ENCODE measurements around the gene GTPBP3.

DNA sequence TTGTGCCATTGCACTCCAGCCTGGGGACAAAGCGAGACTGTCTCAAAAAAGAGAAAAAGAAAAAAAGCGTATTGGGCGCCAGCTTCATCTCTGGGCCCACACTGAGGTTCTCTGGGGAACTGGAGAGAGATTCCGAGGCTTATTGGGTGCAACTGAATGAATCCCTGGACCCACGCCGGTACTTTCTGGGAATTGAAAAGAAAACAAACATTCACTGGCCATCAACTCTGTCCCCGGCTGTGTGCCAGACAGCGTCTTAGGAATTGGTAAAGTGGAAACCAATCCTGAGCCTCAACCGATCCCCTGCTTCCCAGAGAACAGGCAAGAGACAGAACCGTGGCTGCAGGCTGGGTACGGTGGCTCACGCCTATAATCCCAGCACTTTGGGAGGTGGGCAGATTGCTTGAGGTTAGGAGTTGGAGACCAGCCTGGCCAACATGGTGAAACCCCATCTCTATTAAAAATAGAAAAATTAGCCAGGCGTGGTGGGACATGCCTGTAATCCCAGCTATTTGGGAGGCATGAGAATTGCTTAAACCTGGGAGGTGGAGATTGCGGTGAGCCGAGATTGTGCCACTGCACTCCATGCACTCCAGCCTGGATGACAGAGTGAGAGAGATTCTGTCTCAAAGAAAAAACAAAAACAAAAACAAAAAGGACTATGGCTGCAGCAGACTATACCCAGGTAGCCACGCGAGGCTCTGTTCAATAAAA lies 11.3 kb upstream of the GTPBP3 start:
- TF ChIP-seq, protein P1, sequence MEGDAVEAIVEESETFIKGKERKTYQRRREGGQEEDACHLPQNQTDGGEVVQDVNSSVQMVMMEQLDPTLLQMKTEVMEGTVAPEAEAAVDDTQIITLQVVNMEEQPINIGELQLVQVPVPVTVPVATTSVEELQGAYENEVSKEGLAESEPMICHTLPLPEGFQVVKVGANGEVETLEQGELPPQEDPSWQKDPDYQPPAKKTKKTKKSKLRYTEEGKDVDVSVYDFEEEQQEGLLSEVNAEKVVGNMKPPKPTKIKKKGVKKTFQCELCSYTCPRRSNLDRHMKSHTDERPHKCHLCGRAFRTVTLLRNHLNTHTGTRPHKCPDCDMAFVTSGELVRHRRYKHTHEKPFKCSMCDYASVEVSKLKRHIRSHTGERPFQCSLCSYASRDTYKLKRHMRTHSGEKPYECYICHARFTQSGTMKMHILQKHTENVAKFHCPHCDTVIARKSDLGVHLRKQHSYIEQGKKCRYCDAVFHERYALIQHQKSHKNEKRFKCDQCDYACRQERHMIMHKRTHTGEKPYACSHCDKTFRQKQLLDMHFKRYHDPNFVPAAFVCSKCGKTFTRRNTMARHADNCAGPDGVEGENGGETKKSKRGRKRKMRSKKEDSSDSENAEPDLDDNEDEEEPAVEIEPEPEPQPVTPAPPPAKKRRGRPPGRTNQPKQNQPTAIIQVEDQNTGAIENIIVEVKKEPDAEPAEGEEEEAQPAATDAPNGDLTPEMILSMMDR (conservative IDR thresholded peaks at IDR 0.05; ENCODE audit: low read depth, low read length), result no peak
- no peak for TF ChIP-seq EZH2 (IDR thresholded peaks at IDR 0.05; ENCODE audit: borderline replicate concordance, low read depth, low read length, poor library complexity, severe bottlenecking)

All from A673 (cell line).